Trophoblast cell (in vitro differentiated cells and primary cell): ENCODE measurements around the gene CDYL.

Experiments
- DNase-seq, 2 donors: peaks; one replicate each; pipeline ENCODE4 v3.0.0-alpha.2; 2016
- H2AFZ ChIP-seq: 2 replicates; pipeline ENCODE4 v1.6.1; 2013; ENCODE audit warnings: low read length, moderate library complexity, mild to moderate bottlenecking; ENCODE audit not compliant: insufficient read depth, poor library complexity
- H2AK5ac ChIP-seq: 2 replicates; pipeline ENCODE4 v1.6.1; 2013; ENCODE audit warnings: mild to moderate bottlenecking, low read length
- H2BK120ac ChIP-seq: 2 replicates; pipeline ENCODE4 v1.6.1; 2013; ENCODE audit warnings: low read length, mild to moderate bottlenecking, moderate library complexity; ENCODE audit not compliant: insufficient read depth, poor library complexity
- H2BK12ac ChIP-seq: 2 replicates; pipeline ENCODE4 v1.6.1; 2013; ENCODE audit warnings: mild to moderate bottlenecking, low read length, moderate library complexity
- H2BK5ac ChIP-seq: 2 replicates; pipeline ENCODE4 v1.6.1; 2013; ENCODE audit warnings: low read length, low read depth, moderate library complexity, mild to moderate bottlenecking; ENCODE audit not compliant: poor library complexity
- H3K14ac ChIP-seq: 2 replicates; pipeline ENCODE4 v1.6.1; 2013; ENCODE audit warnings: mild to moderate bottlenecking, low read length
- H3K18ac ChIP-seq: 2 replicates; pipeline ENCODE4 v1.6.1; 2013; ENCODE audit warnings: mild to moderate bottlenecking, low read length
- H3K23ac ChIP-seq: 2 replicates; pipeline ENCODE4 v1.6.1; 2013; ENCODE audit warnings: low read length
- H3K27ac ChIP-seq: 2 replicates; pipeline ENCODE4 v1.5.1; 2013; ENCODE audit warnings: low read depth, mild to moderate bottlenecking, inconsistent platforms, low read length, moderate library complexity
- H3K27me3 ChIP-seq: 2 replicates; pipeline ENCODE4 v1.6.1; 2013; ENCODE audit warnings: inconsistent platforms, mild to moderate bottlenecking, low read length, moderate library complexity; ENCODE audit not compliant: insufficient read depth
- H3K36me3 ChIP-seq, 2 experiments: 1 replicate in 1 of 2; 2 replicates in 1 of 2; pipeline ENCODE4 v1.6.1; 2013; ENCODE audit warnings: low read length in 2 of 2, mild to moderate bottlenecking in 2 of 2, moderate library complexity in 1 of 2; ENCODE audit not compliant: insufficient read depth in 2 of 2, control insufficient read depth in 1 of 2
- H3K4ac ChIP-seq: 2 replicates; pipeline ENCODE4 v1.6.1; 2013; ENCODE audit warnings: low read depth, mild to moderate bottlenecking, low read length, moderate library complexity
- H3K4me1 ChIP-seq, 2 experiments: 1 replicate in 1 of 2; 2 replicates in 1 of 2; pipeline ENCODE4 v1.6.1; 2013; ENCODE audit warnings: low read length in 2 of 2, mild to moderate bottlenecking in 2 of 2, moderate library complexity in 1 of 2; ENCODE audit not compliant: insufficient read depth in 2 of 2, control insufficient read depth in 1 of 2
- H3K4me2 ChIP-seq: 2 replicates; pipeline ENCODE4 v1.6.1; 2013; ENCODE audit warnings: inconsistent platforms, mild to moderate bottlenecking, low read length, moderate library complexity
- H3K4me3 ChIP-seq: 2 replicates; pipeline ENCODE4 v1.5.1; 2013; ENCODE audit warnings: mild to moderate bottlenecking, low read depth, low read length, inconsistent platforms
- H3K79me1 ChIP-seq: one replicate; pipeline ENCODE4 v1.6.1; 2013; ENCODE audit warnings: low read length
- H3K79me2 ChIP-seq: 2 replicates; pipeline ENCODE4 v1.6.1; 2013; ENCODE audit warnings: low read length, mild to moderate bottlenecking; ENCODE audit not compliant: control insufficient read depth, insufficient read depth, poor library complexity
- H3K9ac ChIP-seq: 2 replicates; pipeline ENCODE4 v1.6.1; 2013; ENCODE audit warnings: mild to moderate bottlenecking, low read length
- H3K9me3 ChIP-seq: 2 replicates; pipeline ENCODE4 v1.6.1; 2013; ENCODE audit warnings: low read depth, mild to moderate bottlenecking, control low read depth, inconsistent platforms, low read length; ENCODE audit not compliant: insufficient read depth
- H4K12ac ChIP-seq: 2 replicates; pipeline ENCODE4 v1.6.1; 2013; ENCODE audit warnings: low read depth, mild to moderate bottlenecking, low read length, moderate library complexity
- H4K8ac ChIP-seq: 2 replicates; pipeline ENCODE4 v1.6.1; 2013; ENCODE audit warnings: low read depth, mild to moderate bottlenecking, low read length, moderate library complexity
- H4K91ac ChIP-seq: one replicate; pipeline ENCODE4 v1.6.1; 2013; ENCODE audit warnings: low read depth, mild to moderate bottlenecking, low read length, moderate library complexity
- WGBS: extraction: QIAGEN DNeasy Blood & Tissue Kit; methylation state at CpG from one replicate; pipeline ENCODE4 v1.1.7; 2013; ENCODE audit warnings: missing lambda C conversion rate; ENCODE audit not compliant: insufficient read length, insufficient coverage; ENCODE audit errors: extremely low coverage; 5-methylcytosine and 5-hydroxymethylcytosine counted together

The CDYL gene

DNA sequence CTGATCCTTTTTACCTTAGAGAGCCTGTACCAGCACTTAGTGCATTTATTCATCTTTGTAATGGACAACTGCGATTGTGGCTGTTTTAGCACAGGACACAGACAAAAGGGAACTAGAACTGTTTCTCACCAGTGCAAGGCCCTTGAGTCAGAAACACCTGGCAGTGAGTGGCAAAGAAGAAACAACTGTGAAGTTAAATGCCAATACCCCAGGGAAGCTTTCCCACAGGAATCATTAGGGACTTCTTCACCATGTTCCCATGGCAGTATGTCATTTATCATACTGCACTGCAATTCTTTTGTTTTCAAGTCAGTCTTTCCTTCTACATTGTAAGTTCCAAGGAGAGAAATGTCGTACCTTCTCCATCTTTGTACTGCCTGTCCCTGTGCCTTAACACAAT is 28.6 kb upstream of the CDYL start:
- H3K27ac ChIP-seq, result no peak overlapping the region
- H3K18ac ChIP-seq, result no peak overlapping the region
- no peaks in the 10 kb centered on the region for H3K79me2 ChIP-seq
- no peak overlapping the region for H3K9ac ChIP-seq
- H3K23ac ChIP-seq, result no peak overlapping the region
- no peak overlapping the region for H2AK5ac ChIP-seq
- H2BK120ac ChIP-seq, result no peak overlapping the region
- H4K91ac ChIP-seq, result no peak overlapping the region
- H3K9me3 ChIP-seq, result no peaks in the 10 kb centered on the region
- no peak overlapping the region for H3K4ac ChIP-seq
- H2AFZ ChIP-seq, result no peak overlapping the region
- no peak overlapping the region for H2BK5ac ChIP-seq
- H3K4me1 ChIP-seq, result peaks cover 0 to 6% of the 10 kb centered on the region in 2 experiments
- H3K4me3 ChIP-seq, result no peak overlapping the region
- no peak overlapping the region for H4K8ac ChIP-seq
- DNase-seq, result no peak
- no peak overlapping the region for H2BK12ac ChIP-seq
- H3K27me3 ChIP-seq, result no peaks in the 10 kb centered on the region
- no CpG with 5 or more reads among the region's 2 CpGs for WGBS
- no peak overlapping the region for H3K14ac ChIP-seq
- no peak overlapping the region for H4K12ac ChIP-seq
- H3K79me1 ChIP-seq, result no peaks in the 10 kb centered on the region
- no peak overlapping the region for H3K4me2 ChIP-seq
- H3K36me3 ChIP-seq, result no peaks in the 10 kb centered on the region

DNA sequence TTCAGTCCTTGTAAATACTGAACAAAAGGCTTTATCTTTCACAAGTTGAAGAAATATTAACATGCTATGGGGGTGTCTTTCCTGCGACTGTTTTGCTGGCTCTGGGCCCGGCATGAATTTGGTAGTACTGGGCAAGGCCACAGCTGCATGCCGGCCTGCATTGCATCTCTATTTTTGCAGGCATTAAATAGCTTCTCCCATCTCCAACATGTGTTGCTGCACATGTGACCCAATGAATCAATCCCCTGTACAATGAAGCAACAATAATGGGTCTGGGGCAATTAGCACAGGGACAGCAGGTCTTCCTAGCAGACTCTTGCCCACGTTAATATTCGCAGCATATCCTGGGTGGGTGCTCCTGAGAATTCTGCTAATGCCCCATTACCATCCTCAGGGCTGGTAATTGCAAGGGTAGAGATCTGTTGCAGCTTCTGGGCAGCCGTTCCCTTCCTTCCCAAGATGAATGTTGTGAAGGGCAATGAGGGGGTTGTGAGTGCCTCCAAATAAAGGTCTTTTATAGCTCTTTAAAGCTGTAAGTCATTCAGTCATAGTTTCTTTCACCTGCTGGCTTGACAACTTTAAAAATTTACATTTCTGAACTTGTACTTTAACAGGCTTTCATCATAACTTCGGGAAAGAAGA is 24.3 kb upstream of the CDYL start:
- H3K14ac ChIP-seq, result no peak overlapping the region
- no CpG with 5 or more reads among the region's 7 CpGs for WGBS
- H3K27me3 ChIP-seq, result no peaks in the 10 kb centered on the region
- H3K36me3 ChIP-seq, result no peaks in the 10 kb centered on the region
- H4K91ac ChIP-seq, result no peak overlapping the region
- no peak overlapping the region for H3K23ac ChIP-seq
- no peak overlapping the region for H2AK5ac ChIP-seq
- H2BK12ac ChIP-seq, result no peak overlapping the region
- no peak overlapping the region for H3K4me2 ChIP-seq
- H2BK5ac ChIP-seq, result no peak overlapping the region
- H2BK120ac ChIP-seq, result no peak overlapping the region
- H3K4me1 ChIP-seq, result no peaks in the 10 kb centered on the region
- H4K12ac ChIP-seq, result no peak overlapping the region
- no peaks in the 10 kb centered on the region for H3K79me2 ChIP-seq
- no peak overlapping the region for H4K8ac ChIP-seq
- DNase-seq, result no peak
- no peak overlapping the region for H3K18ac ChIP-seq
- peak overlapping the region; percentile 61 for H3K9ac ChIP-seq
- H2AFZ ChIP-seq, result no peak overlapping the region
- no peaks in the 10 kb centered on the region for H3K9me3 ChIP-seq
- no peak overlapping the region for H3K4me3 ChIP-seq
- no peak overlapping the region for H3K4ac ChIP-seq
- H3K27ac ChIP-seq, result no peak overlapping the region
- H3K79me1 ChIP-seq, result no peaks in the 10 kb centered on the region

DNA sequence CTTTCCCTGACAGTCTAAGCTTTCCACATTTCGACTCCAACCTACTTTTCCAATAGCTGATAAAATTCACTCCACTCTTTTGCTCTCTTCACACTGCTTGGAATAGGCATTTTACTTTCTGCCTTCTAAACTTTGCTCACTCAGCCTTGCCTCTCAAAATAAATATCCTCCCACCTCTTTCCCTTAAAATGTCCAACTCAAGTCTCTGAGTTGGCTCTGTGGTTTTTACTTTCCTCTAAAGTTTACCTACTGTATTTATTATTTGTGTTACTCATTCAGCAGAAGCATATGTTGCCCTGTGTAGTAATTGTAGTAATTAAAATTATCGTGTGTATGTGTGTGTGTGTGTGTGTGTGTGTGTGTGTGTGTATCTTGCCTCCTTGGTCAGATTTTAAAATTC is 20.0 kb upstream of the CDYL start:
- DNase-seq, result no peak
- Histone ChIP-seq H4K12ac (no peak overlapping the region), H3K27ac (no peak overlapping the region), H3K23ac (no peak overlapping the region), H3K79me2 (no peaks in the 10 kb centered on the region), H2BK120ac (no peak overlapping the region), H3K4me2 (no peak overlapping the region), H4K91ac (no peak overlapping the region), H3K4me1 (no peaks in the 10 kb centered on the region), H2AFZ (no peak overlapping the region), H2AK5ac (no peak overlapping the region), H3K9me3 (no peaks in the 10 kb centered on the region), H4K8ac (no peak overlapping the region), H3K14ac (no peak overlapping the region), H2BK5ac (no peak overlapping the region), H3K4me3 (no peak overlapping the region), H3K4ac (no peak overlapping the region), H3K18ac (no peak overlapping the region), H3K27me3 (no peaks in the 10 kb centered on the region), H2BK12ac (no peak overlapping the region), H3K36me3 (no peaks in the 10 kb centered on the region), H3K79me1 (no peaks in the 10 kb centered on the region), H3K9ac (no peak overlapping the region)
- WGBS, result no CpG with 5 or more reads among the region's 2 CpGs

- no peak overlapping the region for H3K4ac ChIP-seq
- H3K14ac ChIP-seq, result no peak overlapping the region
- no peaks in the 10 kb centered on the region for H3K4me1 ChIP-seq
- no peak overlapping the region for H3K18ac ChIP-seq
- no peak overlapping the region for H2BK5ac ChIP-seq
- DNase-seq, result no peak
- H3K4me2 ChIP-seq, result no peak overlapping the region
- no peak overlapping the region for H4K91ac ChIP-seq
- no peaks in the 10 kb centered on the region for H3K79me2 ChIP-seq
- no peaks in the 10 kb centered on the region for H3K27me3 ChIP-seq
- peaks cover 1 to 2% of the 10 kb centered on the region in 2 experiments for H3K36me3 ChIP-seq
- no peak overlapping the region for H3K27ac ChIP-seq
- H2BK12ac ChIP-seq, result no peak overlapping the region
- no peak overlapping the region for H3K23ac ChIP-seq
- H2AFZ ChIP-seq, result no peak overlapping the region
- no peak overlapping the region for H2AK5ac ChIP-seq
- no peaks in the 10 kb centered on the region for H3K79me1 ChIP-seq
- H3K4me3 ChIP-seq, result no peak overlapping the region
- H2BK120ac ChIP-seq, result no peak overlapping the region
- H4K8ac ChIP-seq, result no peak overlapping the region
- no peak overlapping the region for H3K9ac ChIP-seq
- H4K12ac ChIP-seq, result no peak overlapping the region
- H3K9me3 ChIP-seq, result peaks cover 1% of the 10 kb centered on the region
- WGBS, result no CpG with 5 or more reads among the region's 1 CpG
Measured at GRCh38 chr6:4759997-4760396, 16.2 kb upstream of the CDYL start.
